GM23338 (cell line): Measurements from ENCODE around the gene FOXP2. TPM values are rescaled to one million over a fixed set of nuclear protein-coding genes. Genes with fewer than 3 reads are reported as not detected.

ENCODE experiments used
- ATAC-seq: fragments of 200-7000 bp; cut with Tn5 transposase; 3 replicates; pipeline ENCODE4 v1.9.1; 2020
- DNase-seq: peaks from one replicate; pipeline ENCODE4 v3.0.0-alpha.2; 2015; ENCODE audit warnings: low spot score
- H2AFZ ChIP-seq: fragments of 200-600 bp; sonication (generic); 2 replicates; pipeline ENCODE4 v1.8.0; 2016; ENCODE audit warnings: antibody characterized with exemption, mild to moderate bottlenecking, moderate library complexity
- H3F3A ChIP-seq: fragments of 200-600 bp; sonication (generic); replicated peaks from 2 replicates; pipeline ENCODE4 v1.8.0; 2017; ENCODE audit warnings: antibody characterized with exemption, mixed run types, low read depth
- H3K27ac ChIP-seq: fragments of 200-600 bp; sonication (generic); 2 replicates; pipeline ENCODE4 v1.6.1; 2016; ENCODE audit warnings: low read depth
- H3K27me3 ChIP-seq: fragments of 200-600 bp; sonication (generic); 2 replicates; pipeline ENCODE4 v1.8.0; 2016; ENCODE audit warnings: mild to moderate bottlenecking, mixed run types, moderate library complexity; ENCODE audit not compliant: insufficient read depth
- H3K36me3 ChIP-seq: fragments of 200-600 bp; sonication (generic); 2 replicates; pipeline ENCODE4 v1.8.0; 2016; ENCODE audit warnings: mild to moderate bottlenecking; ENCODE audit not compliant: insufficient read depth
- H3K4me1 ChIP-seq: fragments of 200-600 bp; sonication (generic); 2 replicates; pipeline ENCODE4 v1.8.0; 2016; ENCODE audit warnings: mild to moderate bottlenecking, moderate library complexity; ENCODE audit not compliant: insufficient read depth
- H3K4me2 ChIP-seq: fragments of 200-600 bp; sonication (generic); 2 replicates; pipeline ENCODE4 v1.7.1; 2017; ENCODE audit warnings: mixed run types
- H3K4me3 ChIP-seq: fragments of 200-600 bp; sonication (generic); 2 replicates; pipeline ENCODE4 v1.6.1; 2016; ENCODE audit warnings: mixed run types
- H3K79me2 ChIP-seq: fragments of 200-600 bp; sonication (generic); replicated peaks from 2 replicates; pipeline ENCODE4 v1.8.0; 2017; ENCODE audit warnings: mild to moderate bottlenecking; ENCODE audit not compliant: insufficient read depth
- H3K9me2 ChIP-seq: fragments of 200-600 bp; sonication (generic); 2 replicates; pipeline ENCODE4 v1.8.0; 2017; ENCODE audit not compliant: insufficient read depth
- H4K20me1 ChIP-seq: fragments of 200-600 bp; sonication (generic); replicated peaks from 2 replicates; pipeline ENCODE4 v1.8.0; 2017; ENCODE audit warnings: mild to moderate bottlenecking; ENCODE audit not compliant: insufficient read depth
- H3K27ac Mint-ChIP-seq: 2 replicates; pipeline ENCODE4 v1.8.0; 2020; ENCODE audit warnings: inconsistent platforms, mild to moderate bottlenecking, moderate library complexity, mixed read lengths
- H3K27me3 Mint-ChIP-seq: 3 replicates; pipeline ENCODE4 v1.8.0; 2022; ENCODE audit warnings: low read depth, mild to moderate bottlenecking, moderate library complexity, mixed read lengths, inconsistent platforms; ENCODE audit not compliant: insufficient read depth, poor library complexity
- H3K36me3 Mint-ChIP-seq: 3 replicates; pipeline ENCODE4 v1.8.0; 2021; ENCODE audit warnings: low read depth, mild to moderate bottlenecking, inconsistent platforms, moderate library complexity, mixed read lengths
- H3K4me1 Mint-ChIP-seq: 3 replicates; pipeline ENCODE4 v1.8.0; 2020; ENCODE audit warnings: mild to moderate bottlenecking, inconsistent platforms, mixed read lengths
- H3K4me3 Mint-ChIP-seq: 3 replicates; pipeline ENCODE4 v1.8.0; 2021; ENCODE audit warnings: moderate library complexity, mild to moderate bottlenecking, inconsistent platforms, mixed read lengths
- H3K9me3 Mint-ChIP-seq: 3 replicates; pipeline ENCODE4 v1.8.0; 2020; ENCODE audit warnings: moderate library complexity, mild to moderate bottlenecking, inconsistent platforms, mixed read lengths
- CREB1 ChIP-seq: fragments of 250-450 bp; sonication (Bioruptor Pico); IDR thresholded peaks from 2 replicates; pipeline ENCODE4 v1.5.0; 2020; ENCODE audit warnings: low read depth, mild to moderate bottlenecking, moderate library complexity
- ETS1 ChIP-seq: IDR thresholded peaks from 2 replicates; pipeline ENCODE4 v1.6.1; 2016; ENCODE audit warnings: antibody characterized with exemption
- EZH2 ChIP-seq: fragments of 200-600 bp; sonication (generic); IDR thresholded peaks from one replicate; pipeline ENCODE4 v1.8.0; 2017; ENCODE audit warnings: antibody characterized with exemption, mild to moderate bottlenecking, low read depth; ENCODE audit not compliant: unreplicated experiment
- EZH2phosphoT487 ChIP-seq: fragments of 200-600 bp; sonication (generic); IDR thresholded peaks from one replicate; pipeline ENCODE4 v1.8.1; 2018; ENCODE audit warnings: antibody characterized with exemption; ENCODE audit not compliant: unreplicated experiment
- JUNB ChIP-seq: IDR thresholded peaks from one replicate; pipeline ENCODE4 v1.6.1; 2016; ENCODE audit warnings: antibody characterized with exemption; ENCODE audit not compliant: unreplicated experiment
- NANOG ChIP-seq: IDR thresholded peaks from 2 replicates; pipeline ENCODE4 v1.6.1; 2016; ENCODE audit warnings: antibody characterized with exemption, borderline replicate concordance
- POLR2AphosphoS5 ChIP-seq: IDR thresholded peaks from 2 replicates; pipeline ENCODE4 v1.6.1; 2016; ENCODE audit warnings: antibody characterized with exemption, low read depth
- REST ChIP-seq: IDR thresholded peaks from one replicate; pipeline ENCODE4 v1.6.1; 2018; ENCODE audit warnings: antibody characterized with exemption; ENCODE audit not compliant: unreplicated experiment
- STAT1 ChIP-seq: IDR thresholded peaks from one replicate; pipeline ENCODE4 v1.6.1; 2016; ENCODE audit warnings: antibody characterized with exemption; ENCODE audit not compliant: unreplicated experiment
- ZNF114 ChIP-seq: fragments of 250-450 bp; sonication (Bioruptor Pico); IDR thresholded peaks from 2 replicates; pipeline ENCODE4 v1.5.0; 2020; ENCODE audit warnings: mild to moderate bottlenecking, moderate library complexity
- ZNF331 ChIP-seq: fragments of 250-450 bp; sonication (Bioruptor Pico); IDR thresholded peaks from 2 replicates; pipeline ENCODE4 v1.5.0; 2020; ENCODE audit warnings: low read depth, mild to moderate bottlenecking, moderate library complexity
- ZNF462 ChIP-seq: fragments of 250-450 bp; sonication (Bioruptor Pico); IDR thresholded peaks from 2 replicates; pipeline ENCODE4 v1.5.0; 2020; ENCODE audit warnings: mild to moderate bottlenecking, moderate library complexity
- polyA plus RNA-seq: library from polyadenylated mRNA; unstranded; fragments of >200 nt; fragmentation: Nextera tagmentation; extraction: Ambion mirVana; gene quantifications from 2 replicates; pipeline ENCODE4 v1.2.1, GENCODE V29; 2016
- total RNA-seq: library from RNA; depleted of rRNA; stranded (reverse); fragments of >200 nt; shearing (Covaris generic); gene quantifications from 2 replicates; pipeline ENCODE4 v1.2.3, GENCODE V29; 2014
- TF ChIP-seq, protein P1 (sequence below), 2 experiments: fragments of 200-600 bp in 1 of 2; sonication (generic) in 1 of 2; conservative IDR thresholded peaks; 2 replicates each; pipeline versions ENCODE4 v1.5.1 to v1.6.1; 2016 to 2017; ENCODE audit warnings: antibody characterized with exemption in 2 of 2, low read depth in 2 of 2, mild to moderate bottlenecking in 2 of 2, moderate library complexity in 1 of 2

FOXP2 gene
- total and polyA plus RNA-seq, 2 experiments from 2014 or later = 0.03 to 0.24 TPM

GRCh38 chr7:114718861-114719260 lies 304.2 kb downstream of the FOXP2 start:
- TF ChIP-seq ZNF462 (CRISPR knock-in tag) = no peak
- no peak for TF ChIP-seq EZH2
- TF ChIP-seq CREB1 (CRISPR knock-in tag) = no peak
- no peak for TF ChIP-seq ETS1
- no peak for TF ChIP-seq STAT1
- no peak for TF ChIP-seq REST
- TF ChIP-seq ZNF331 (CRISPR knock-in tag) = no peak
- TF ChIP-seq EZH2phosphoT487 = no peak
- TF ChIP-seq ZNF114 = no peak
- TF ChIP-seq NANOG = no peak
- no peak for TF ChIP-seq POLR2AphosphoS5
- TF ChIP-seq, protein P1, sequence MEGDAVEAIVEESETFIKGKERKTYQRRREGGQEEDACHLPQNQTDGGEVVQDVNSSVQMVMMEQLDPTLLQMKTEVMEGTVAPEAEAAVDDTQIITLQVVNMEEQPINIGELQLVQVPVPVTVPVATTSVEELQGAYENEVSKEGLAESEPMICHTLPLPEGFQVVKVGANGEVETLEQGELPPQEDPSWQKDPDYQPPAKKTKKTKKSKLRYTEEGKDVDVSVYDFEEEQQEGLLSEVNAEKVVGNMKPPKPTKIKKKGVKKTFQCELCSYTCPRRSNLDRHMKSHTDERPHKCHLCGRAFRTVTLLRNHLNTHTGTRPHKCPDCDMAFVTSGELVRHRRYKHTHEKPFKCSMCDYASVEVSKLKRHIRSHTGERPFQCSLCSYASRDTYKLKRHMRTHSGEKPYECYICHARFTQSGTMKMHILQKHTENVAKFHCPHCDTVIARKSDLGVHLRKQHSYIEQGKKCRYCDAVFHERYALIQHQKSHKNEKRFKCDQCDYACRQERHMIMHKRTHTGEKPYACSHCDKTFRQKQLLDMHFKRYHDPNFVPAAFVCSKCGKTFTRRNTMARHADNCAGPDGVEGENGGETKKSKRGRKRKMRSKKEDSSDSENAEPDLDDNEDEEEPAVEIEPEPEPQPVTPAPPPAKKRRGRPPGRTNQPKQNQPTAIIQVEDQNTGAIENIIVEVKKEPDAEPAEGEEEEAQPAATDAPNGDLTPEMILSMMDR (conservative IDR thresholded peaks at IDR 0.05; ENCODE audit: low read depth in 2 of 2) = no peak
- TF ChIP-seq JUNB = no peak
- peaks cover 14% of the 10 kb centered on the region for H3K4me1 Mint-ChIP-seq
- no peaks in the 10 kb centered on the region for H3K9me3 Mint-ChIP-seq
- H3K27me3 Mint-ChIP-seq = peaks cover 2% of the 10 kb centered on the region
- Histone ChIP-seq H3K9me2 (no peaks in the 10 kb centered on the region), H3K4me3 (no peak overlapping the region), H3K4me2 (no peak overlapping the region), H4K20me1 (no peaks in the 10 kb centered on the region), H2AFZ (no peak overlapping the region), H3K27ac (no peak overlapping the region), H3K36me3 (no peaks in the 10 kb centered on the region), H3K79me2 (no peaks in the 10 kb centered on the region), H3K4me1 (0 out of 2 replicates have a peak, but pooled peaks cover 5% of the 10 kb centered on the region), H3F3A (no peaks in the 10 kb centered on the region), H3K27me3 (no peaks in the 10 kb centered on the region)
- ATAC-seq = no peak
- no peaks in the 10 kb centered on the region for H3K36me3 Mint-ChIP-seq
- no peak overlapping the region for H3K4me3 Mint-ChIP-seq
- H3K27ac Mint-ChIP-seq = no peak overlapping the region
- no peak for DNase-seq
